Cardiac muscle cell (in vitro differentiated cells and primary cell): ENCODE data around the gene RBPJL. TPM values are rescaled to one million over a fixed set of nuclear protein-coding genes. Genes with fewer than 3 reads are reported as not detected.

Experiments
- DNase-seq, 2 donors: peaks; one replicate each; pipeline versions ENCODE4 v3.0.0 to v3.0.0-alpha.2; 2010 to 2017; ENCODE audit warnings: low read depth in 1 of 2, low spot score in 1 of 2
- H3K27ac ChIP-seq: fragments of 200-600 bp; sonication (generic); 2 replicates; pipeline ENCODE4 v1.5.1; 2016
- H3K27me3 ChIP-seq: fragments of 200-600 bp; sonication (generic); 2 replicates; pipeline ENCODE4 v1.6.0; 2016; ENCODE audit warnings: control low read depth
- H3K36me3 ChIP-seq: fragments of 200-600 bp; sonication (generic); 2 replicates; pipeline ENCODE4 v1.5.1; 2016; ENCODE audit warnings: control low read depth
- H3K4me1 ChIP-seq: fragments of 200-600 bp; sonication (generic); 2 replicates; pipeline ENCODE4 v1.8.1; 2017; ENCODE audit warnings: low read depth, mild to moderate bottlenecking, mixed run types
- H3K4me3 ChIP-seq: fragments of 200-600 bp; sonication (generic); 2 replicates; pipeline ENCODE4 v1.5.1; 2016; ENCODE audit warnings: mild to moderate bottlenecking
- H3K9me3 ChIP-seq: fragments of 200-600 bp; sonication (generic); 2 replicates; pipeline ENCODE4 v1.5.1; 2017; ENCODE audit warnings: low read depth, mild to moderate bottlenecking, control low read depth
- CTCF ChIP-seq: IDR thresholded peaks from 2 replicates; pipeline ENCODE4 v1.5.1; 2012; ENCODE audit warnings: low read depth, mild to moderate bottlenecking, low read length
- polyA plus RNA-seq: library from polyadenylated mRNA; unstranded; fragments of >200 nt; fragmentation: Nextera tagmentation; extraction: Ambion mirVana; gene quantifications from 2 replicates; pipeline ENCODE4 v1.2.1, GENCODE V29; 2016
- total RNA-seq: library from RNA; depleted of rRNA; stranded (reverse); fragments of >200 nt; gene quantifications from 2 replicates; pipeline ENCODE4 v1.2.3, GENCODE V29; 2016

Gene RBPJL
- total and polyA plus RNA-seq, 2 experiments from 2014 or later, result not detected

GRCh38 chr20:45300961-45301360 lies 5.7 kb upstream of the RBPJL start:
- peak; percentile 56 for TF ChIP-seq CTCF
- DNase-seq, result peak; percentile 37 to 61

GRCh38 chr20:45301824-45302271 lies 4.8 kb upstream of the RBPJL start:
- TF ChIP-seq CTCF, result no peak
- Histone ChIP-seq H3K4me1 (no peaks in the 10 kb centered on the region), H3K9me3 (no peaks in the 10 kb centered on the region)

More at GRCh38 chr20:45300961-45301360, 5.7 kb upstream of the RBPJL start:
- Histone ChIP-seq H3K4me1 (no peaks in the 10 kb centered on the region), H3K27ac (no peak overlapping the region), H3K36me3 (no peaks in the 10 kb centered on the region), H3K27me3 (no peaks in the 10 kb centered on the region), H3K9me3 (no peaks in the 10 kb centered on the region), H3K4me3 (no peak overlapping the region)

DNA sequence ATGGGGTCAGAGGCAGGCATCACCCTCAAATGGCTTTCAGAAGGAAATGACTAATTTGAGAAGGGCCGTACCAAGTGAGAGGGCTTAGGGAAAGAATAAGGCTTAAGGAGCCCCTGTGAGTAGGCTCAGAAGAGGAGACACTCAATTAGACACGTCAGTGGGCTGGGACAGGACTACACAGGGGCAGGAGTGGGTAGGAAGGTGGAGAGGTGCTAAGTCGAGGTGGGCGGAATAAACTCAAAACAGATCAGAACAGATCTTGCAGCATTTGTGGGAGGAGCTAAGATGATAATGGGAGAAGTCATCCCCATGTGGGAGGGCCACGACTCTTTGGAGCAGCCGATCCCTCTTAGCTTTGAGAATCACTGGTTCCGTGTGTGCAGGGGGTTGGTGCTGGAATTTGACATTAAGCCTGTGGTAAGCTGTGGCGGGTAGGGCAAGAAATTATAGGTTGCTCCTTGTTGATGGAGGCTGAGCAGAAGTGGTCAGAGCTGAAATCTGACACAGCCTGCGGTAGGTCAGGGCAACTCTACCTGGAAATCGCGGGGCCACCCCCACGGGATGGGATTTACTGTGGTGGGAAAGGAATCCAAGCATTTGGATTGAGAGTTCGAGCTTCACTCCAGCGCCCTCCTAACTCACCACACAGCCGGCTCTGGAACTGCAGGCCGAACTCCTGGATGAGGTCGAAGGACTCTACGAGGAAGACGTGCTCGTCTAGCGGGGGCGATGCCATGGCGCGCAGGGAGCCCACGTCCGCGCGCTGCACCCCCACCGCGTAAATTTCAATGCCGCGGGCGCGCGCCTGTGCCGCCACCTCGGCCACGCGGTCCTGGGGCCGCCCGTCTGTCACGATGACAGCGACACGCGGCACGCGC lies 2.8 kb upstream of the RBPJL start:
- TF ChIP-seq CTCF, result no peak
- Histone ChIP-seq H3K27ac (no peak overlapping the region), H3K9me3 (no peaks in the 10 kb centered on the region), H3K4me3 (no peak overlapping the region), H3K4me1 (no peaks in the 10 kb centered on the region), H3K27me3 (peaks cover 16% of the 10 kb centered on the region), H3K36me3 (no peaks in the 10 kb centered on the region)
- DNase-seq, result no peak

More at GRCh38 chr20:45301824-45302271, 4.8 kb upstream of the RBPJL start:
- DNase-seq, result no peak
- Histone ChIP-seq H3K36me3 (no peaks in the 10 kb centered on the region), H3K27ac (no peak overlapping the region), H3K27me3 (peaks cover 8% of the 10 kb centered on the region), H3K4me3 (no peak overlapping the region)

DNA sequence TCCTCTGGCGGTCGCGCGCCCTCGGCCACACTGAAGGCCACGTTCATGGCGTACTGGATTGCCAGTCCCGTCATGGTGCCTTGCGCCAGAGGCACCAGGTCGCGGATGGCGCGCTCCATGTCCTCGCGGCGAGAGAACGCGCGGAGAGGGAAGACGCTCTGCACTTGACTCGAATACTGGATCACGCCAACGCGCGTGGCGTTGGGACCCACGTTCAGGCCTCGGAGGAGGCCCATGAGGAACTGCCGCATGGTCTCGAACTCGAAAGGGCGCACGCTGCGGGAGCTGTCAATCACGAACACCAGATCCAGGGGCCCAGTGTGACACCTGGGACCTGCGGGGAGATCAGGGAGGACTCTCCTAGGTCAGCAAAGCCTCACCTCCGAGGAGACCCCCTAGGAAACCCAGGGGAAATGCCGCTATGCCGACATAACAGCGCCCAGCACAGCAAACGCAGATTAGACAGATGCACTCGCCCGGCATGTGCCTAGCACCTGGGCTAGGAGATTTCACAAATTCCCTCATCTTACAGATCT lies 2.1 kb upstream of the RBPJL start:
- no peak for TF ChIP-seq CTCF
- Histone ChIP-seq H3K4me1 (no peaks in the 10 kb centered on the region), H3K4me3 (no peak overlapping the region), H3K27me3 (peaks cover 16% of the 10 kb centered on the region), H3K27ac (no peak overlapping the region), H3K36me3 (no peaks in the 10 kb centered on the region), H3K9me3 (no peaks in the 10 kb centered on the region)
- DNase-seq, result no peak

DNA sequence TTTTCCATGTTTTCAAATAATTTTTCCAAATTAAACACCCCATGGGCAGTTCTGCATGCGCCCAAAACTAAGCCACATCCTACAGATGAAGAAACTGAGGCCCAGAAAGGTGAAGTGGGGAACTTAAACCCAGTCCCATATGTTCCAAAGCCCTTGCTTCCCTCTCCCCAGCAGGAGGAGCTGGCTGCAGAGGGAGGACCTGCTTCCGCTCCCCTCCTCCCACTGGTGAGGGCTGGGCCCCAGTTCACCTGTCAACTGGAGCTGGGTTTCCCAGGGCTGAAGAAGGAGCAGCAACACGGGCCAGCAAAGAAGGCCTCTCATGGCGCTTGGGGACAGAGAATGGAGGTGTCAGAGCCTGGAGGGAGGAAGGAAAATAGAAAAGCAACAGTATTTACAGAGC lies 1.4 kb upstream of the RBPJL start:
- DNase-seq, result no peak
- Histone ChIP-seq H3K4me3 (no peak overlapping the region), H3K27me3 (peaks cover 16% of the 10 kb centered on the region), H3K27ac (no peak overlapping the region), H3K4me1 (no peaks in the 10 kb centered on the region), H3K36me3 (no peaks in the 10 kb centered on the region), H3K9me3 (no peaks in the 10 kb centered on the region)
- TF ChIP-seq CTCF, result no peak
